Kasumi-1 (cell line): Measurements from ENCODE around the gene CALHM3.
"Not testable (repeated sequence)": the region's sequence is repeated elsewhere in the genome, so short reads cannot be mapped to it uniquely, and the experiment has no call there.

ENCODE experiments used
- DNase-seq, 2 experiments: peaks; one replicate each; lab custom pipeline; 2025; lab: John Stamatoyannopoulos, UW

The CALHM3 gene

GRCh38 chr10:103479135-103479534 lies at the start of gene CALHM3:
CALHM3 (minus strand) TSS chr10:103479240; CDS start chr10:103479032, 208 bp downstream.
- no peak for DNase-seq

- DNase-seq, result no peak
Measured at GRCh38 chr10:103528549-103528948, 49.5 kb upstream of the CALHM3 start.

GRCh38 chr10:103527476-103527875 lies 48.4 kb upstream of the CALHM3 start:
- DNase-seq, result not testable (repeated sequence)

GRCh38 chr10:103525901-103526300 lies 46.9 kb upstream of the CALHM3 start:
- no peak for DNase-seq

GRCh38 chr10:103523683-103524082 lies 44.6 kb upstream of the CALHM3 start:
- no peak for DNase-seq

GRCh38 chr10:103522006-103522405 lies 43.0 kb upstream of the CALHM3 start:
- DNase-seq, result not testable (repeated sequence)

GRCh38 chr10:103519798-103520197 lies 40.8 kb upstream of the CALHM3 start:
- DNase-seq, result no peak

- DNase-seq, result no peak
Measured at GRCh38 chr10:103517234-103518085, 38.4 kb upstream of the CALHM3 start.

GRCh38 chr10:103514244-103514643 lies 35.2 kb upstream of the CALHM3 start:
- DNase-seq, result no peak

- no peak for DNase-seq
Measured at GRCh38 chr10:103513380-103514060, 34.5 kb upstream of the CALHM3 start.

- DNase-seq, result no peak
Measured at GRCh38 chr10:103512591-103513379, 33.7 kb upstream of the CALHM3 start.

- DNase-seq, result no peak
Measured at GRCh38 chr10:103512166-103512565, 33.1 kb upstream of the CALHM3 start.

- DNase-seq, result no peak
Measured at GRCh38 chr10:103510791-103511752, 32.0 kb upstream of the CALHM3 start.

GRCh38 chr10:103510046-103510685 lies 31.1 kb upstream of the CALHM3 start:
- DNase-seq, result no peak

GRCh38 chr10:103507235-103508191 lies 28.5 kb upstream of the CALHM3 start:
- no peak for DNase-seq

- DNase-seq, result no peak
Measured at GRCh38 chr10:103506061-103506460, 27.0 kb upstream of the CALHM3 start.

- no peak for DNase-seq
Measured at GRCh38 chr10:103504181-103504783, 25.2 kb upstream of the CALHM3 start.

GRCh38 chr10:103503777-103504176 lies 24.7 kb upstream of the CALHM3 start:
- DNase-seq, result not testable (repeated sequence)
